H1 (cell line): ENCODE data around the gene MCAT. TPM values are rescaled to one million over a fixed set of nuclear protein-coding genes. Genes with fewer than 3 reads are reported as not detected.

Source experiments
- CTCF ChIA-PET: fragments of 300-600 bp; sonication (Branson Sonifier 250); formaldehyde crosslinking; loops from one replicate; lab custom pipeline; 2021; ENCODE audit not compliant: partially characterized antibody; lab: Charles Lee
- POLR2A ChIA-PET: fragments of 300-600 bp; sonication (Branson Sonifier 250); formaldehyde crosslinking; loops from one replicate; lab custom pipeline; 2021; ENCODE audit warnings: inconsistent platforms; ENCODE audit not compliant: partially characterized antibody; lab: Charles Lee
- DNase-seq, 2 experiments: peaks; one replicate each; pipeline versions ENCODE4 v3.0.0 to v3.0.0-alpha.2; 2010 to 2022; ENCODE audit warnings: low spot score in 2 of 2, low read depth in 1 of 2, mixed read lengths in 1 of 2
- FAIRE-seq: peaks from 2 replicates; lab custom pipeline; 2011; peaks lifted over from hg19 to GRCh38; lab: Jason Lieb, UNC
- H2AFZ ChIP-seq: 2 replicates; pipeline ENCODE4 v1.8.1; 2012; ENCODE audit warnings: low read length, inconsistent platforms
- H2AK5ac ChIP-seq: 2 replicates; pipeline ENCODE4 v1.6.1; 2013; ENCODE audit warnings: low read depth, low read length
- H2BK120ac ChIP-seq: replicated peaks from 2 replicates; pipeline ENCODE3; 2013; ENCODE audit warnings: low read depth, low read length, inconsistent platforms
- H2BK12ac ChIP-seq: 2 replicates; pipeline ENCODE4 v1.6.1; 2013; ENCODE audit warnings: low read depth, low read length
- H2BK15ac ChIP-seq: 2 replicates; pipeline ENCODE4 v1.6.1; 2013; ENCODE audit warnings: low read length
- H2BK20ac ChIP-seq: 2 replicates; pipeline ENCODE4 v1.6.1; 2013; ENCODE audit warnings: low read length
- H2BK5ac ChIP-seq: 2 replicates; pipeline ENCODE4 v1.6.1; 2013; ENCODE audit warnings: low read depth, low read length
- H3K14ac ChIP-seq: 2 replicates; pipeline ENCODE4 v1.6.1; 2013; ENCODE audit warnings: inconsistent platforms; ENCODE audit not compliant: insufficient read length
- H3K18ac ChIP-seq: 2 replicates; pipeline ENCODE4 v1.6.1; 2013; ENCODE audit warnings: low read length; ENCODE audit errors: extremely low read depth
- H3K23ac ChIP-seq: 2 replicates; pipeline ENCODE4 v1.6.1; 2013; ENCODE audit warnings: inconsistent platforms; ENCODE audit not compliant: insufficient read length
- H3K23me2 ChIP-seq: 2 replicates; pipeline ENCODE4 v1.6.1; 2013; ENCODE audit warnings: low read depth, low read length
- H3K27ac ChIP-seq: 2 replicates; pipeline ENCODE4 v1.6.1; 2011; ENCODE audit warnings: low read depth, low read length, inconsistent platforms
- H3K27me3 ChIP-seq, 4 experiments: replicated peaks in 1 of 4; 1 replicate in 1 of 4; 2 replicates in 3 of 4; pipeline versions ENCODE4 v1.6.1 to v1.8.1; 2011 to 2013; ENCODE audit warnings: low read length in 3 of 4, mild to moderate bottlenecking in 3 of 4, inconsistent platforms in 2 of 4, mixed read lengths in 2 of 4, moderate library complexity in 1 of 4; ENCODE audit not compliant: control insufficient read depth in 3 of 4, insufficient read depth in 3 of 4; ENCODE audit errors: extremely low read depth in 1 of 4
- H3K36me3 ChIP-seq, 4 experiments: 2 replicates each; pipeline versions ENCODE4 v1.6.1 to v1.8.1; 2011 to 2013; ENCODE audit warnings: mild to moderate bottlenecking in 4 of 4, low read length in 3 of 4, moderate library complexity in 2 of 4, control low read depth in 1 of 4, inconsistent platforms in 1 of 4; ENCODE audit not compliant: insufficient read depth in 4 of 4, control insufficient read depth in 2 of 4
- H3K4ac ChIP-seq: replicated peaks from 2 replicates; pipeline ENCODE3; 2013; ENCODE audit warnings: low read length, low read depth, mixed read lengths, inconsistent platforms; ENCODE audit not compliant: insufficient read length
- H3K4me1 ChIP-seq, 4 experiments: replicated peaks in 1 of 4; 1 replicate in 1 of 4; 2 replicates in 3 of 4; pipeline versions ENCODE4 v1.6.1 to v1.8.1; 2011 to 2013; ENCODE audit warnings: low read length in 3 of 4, inconsistent platforms in 2 of 4, mixed read lengths in 1 of 4; ENCODE audit not compliant: insufficient read depth in 4 of 4, control insufficient read depth in 3 of 4
- H3K4me2 ChIP-seq, 2 experiments: 2 replicates each; pipeline versions ENCODE4 v1.6.1 to v1.8.1; 2011 to 2013; ENCODE audit warnings: low read depth in 2 of 2, low read length in 2 of 2, control low read depth in 1 of 2, inconsistent platforms in 1 of 2, mild to moderate bottlenecking in 1 of 2; ENCODE audit not compliant: insufficient read depth in 1 of 2
- H3K4me3 ChIP-seq, 4 experiments: fragments of 200-600, 300-600 bp in 1 of 4; sonication (generic), shearing (Covaris generic), sonication (Bioruptor Twin) in 1 of 4; 2 replicates each; pipeline versions ENCODE4 v1.5.1 to v1.8.1; 2011 to 2016; ENCODE audit warnings: low read length in 4 of 4, low read depth in 3 of 4, control low read depth in 2 of 4, inconsistent platforms in 2 of 4, mild to moderate bottlenecking in 2 of 4, mixed read lengths in 1 of 4, moderate library complexity in 1 of 4; ENCODE audit not compliant: insufficient read depth in 2 of 4; ENCODE audit errors: extremely low read depth in 1 of 4
- H3K56ac ChIP-seq: replicated peaks from 2 replicates; pipeline ENCODE3; 2013; ENCODE audit warnings: low read depth, mild to moderate bottlenecking, mixed read lengths, low read length, inconsistent platforms; ENCODE audit not compliant: insufficient read length
- H3K79me1 ChIP-seq: 2 replicates; pipeline ENCODE4 v1.6.1; 2013; ENCODE audit warnings: low read depth, low read length, control low read depth
- H3K79me2 ChIP-seq, 2 experiments: 2 replicates each; pipeline versions ENCODE4 v1.6.1 to v1.8.1; 2012 to 2013; ENCODE audit warnings: low read length in 2 of 2, mild to moderate bottlenecking in 2 of 2, inconsistent platforms in 1 of 2; ENCODE audit not compliant: insufficient read depth in 2 of 2, control insufficient read depth in 1 of 2
- H3K9ac ChIP-seq, 4 experiments: replicated peaks in 1 of 4; 1 replicate in 1 of 4; 2 replicates in 3 of 4; pipeline versions ENCODE4 v1.6.1 to v1.8.1; 2011 to 2013; ENCODE audit warnings: low read depth in 3 of 4, low read length in 3 of 4, control low read depth in 2 of 4, mild to moderate bottlenecking in 2 of 4, moderate library complexity in 2 of 4, inconsistent platforms in 1 of 4; ENCODE audit errors: extremely low read depth in 1 of 4
- H3K9me3 ChIP-seq, 2 experiments: 2 replicates each; pipeline versions ENCODE4 v1.6.1 to v1.8.1; 2012 to 2013; ENCODE audit warnings: mild to moderate bottlenecking in 2 of 2, moderate library complexity in 2 of 2, control low read depth in 1 of 2, inconsistent platforms in 1 of 2, low read depth in 1 of 2, low read length in 1 of 2, mixed read lengths in 1 of 2; ENCODE audit not compliant: insufficient read depth in 2 of 2
- H4K20me1 ChIP-seq, 2 experiments: replicated peaks in 1 of 2; 2 replicates each; pipeline versions ENCODE3 to v1.8.1; 2011 to 2013; ENCODE audit warnings: inconsistent platforms in 2 of 2, low read length in 2 of 2, mild to moderate bottlenecking in 1 of 2; ENCODE audit not compliant: insufficient read depth in 2 of 2, control insufficient read depth in 1 of 2
- H4K5ac ChIP-seq: 2 replicates; pipeline ENCODE4 v1.6.1; 2013; ENCODE audit warnings: low read length, low read depth, mixed read lengths, inconsistent platforms; ENCODE audit not compliant: insufficient read length
- H4K8ac ChIP-seq: 2 replicates; pipeline ENCODE4 v1.8.0; 2013; ENCODE audit warnings: mild to moderate bottlenecking, moderate library complexity, low read length, inconsistent platforms; ENCODE audit not compliant: insufficient read depth; ENCODE audit errors: extremely low read depth
- H4K91ac ChIP-seq: replicated peaks from 2 replicates; pipeline ENCODE3; 2013; ENCODE audit warnings: low read length, mixed read lengths, inconsistent platforms; ENCODE audit not compliant: insufficient read length
- BACH1 ChIP-seq: IDR thresholded peaks from 2 replicates; pipeline ENCODE4 v1.6.1; 2012; ENCODE audit warnings: low read length, improper control_type of control experiment
- CBX5 ChIP-seq: fragments of 300-800, 300-1000 bp; sonication (generic); IDR thresholded peaks from 2 replicates; pipeline ENCODE4 v1.7.1; 2016; ENCODE audit warnings: antibody characterized with exemption, low read length, low read depth
- CEBPB ChIP-seq: IDR thresholded peaks from 2 replicates; pipeline ENCODE4 v1.6.1; 2012; ENCODE audit warnings: low read depth, low read length
- POLR2A ChIP-seq, 2 experiments: IDR thresholded peaks; 1 replicate in 1 of 2; 2 replicates in 1 of 2; pipeline ENCODE4 v1.6.1; 2011; ENCODE audit warnings: low read depth in 2 of 2, low read length in 2 of 2, mild to moderate bottlenecking in 2 of 2; ENCODE audit errors: control extremely low read depth in 1 of 2
- RNF2 ChIP-seq: fragments of 200-900, 300-1000 bp; sonication (generic); IDR thresholded peaks from 2 replicates; pipeline ENCODE4 v1.7.1; 2016; ENCODE audit warnings: borderline replicate concordance, low read depth, mild to moderate bottlenecking, antibody characterized with exemption, low read length; ENCODE audit not compliant: poor library complexity, severe bottlenecking; ENCODE audit errors: missing control alignments
- SRF ChIP-seq: IDR thresholded peaks from 2 replicates; pipeline ENCODE4 v1.6.1; 2011; ENCODE audit warnings: mild to moderate bottlenecking, low read depth, low read length, moderate library complexity
- TAF1 ChIP-seq: IDR thresholded peaks from 2 replicates; pipeline ENCODE4 v1.6.1; 2011; ENCODE audit warnings: mild to moderate bottlenecking, low read depth, low read length
- WGBS, 2 experiments: shearing (Covaris generic) in 1 of 2; methylation state at CpG; one replicate each; pipeline versions ENCODE4 v1.1.6 to v1.1.7; 2013 to 2015; ENCODE audit warnings: low lambda C conversion rate in 2 of 2, mixed read lengths in 2 of 2, inconsistent platforms in 1 of 2, low coverage in 1 of 2, missing lambda C conversion rate in 1 of 2; ENCODE audit not compliant: insufficient replicate concordance in 2 of 2, insufficient coverage in 1 of 2, insufficient read length in 1 of 2; ENCODE audit errors: extremely low coverage in 1 of 2, missing lambda C conversion rate in 1 of 2; 5-methylcytosine and 5-hydroxymethylcytosine counted together
- polyA plus RNA-seq, 7 experiments: library from polyadenylated mRNA; depleted of rRNA in 3 of 7; stranded (reverse) in 5 of 7; unstranded in 2 of 7; fragments of >200 nt in 5 of 7; fragments of 200-250 nt in 2 of 7; gene quantifications; 1 replicate in 5 of 7; 2 replicates in 1 of 7; 4 replicates in 1 of 7; pipeline versions ENCODE4 v1.2.1 to v1.2.3, GENCODE V29; 2011 to 2013; ENCODE audit warnings: missing spikeins in 2 of 7, mixed read lengths in 2 of 7
- total RNA-seq: library from RNA; stranded (reverse); fragmentation: NEBNext Ultra II Directional; extraction: Animal tissue kit (Norgen Biotek cat#: 25700); gene quantifications from 2 replicates; pipeline ENCODE4 v1.2.1, GENCODE V29; 2021

MCAT gene
- total and polyA plus RNA-seq, 2 of the 8 experiments (the other 6 are each of a cell fraction or from before 2014, with no cell fraction given), result 15.8 to 17.4 TPM

DNA sequence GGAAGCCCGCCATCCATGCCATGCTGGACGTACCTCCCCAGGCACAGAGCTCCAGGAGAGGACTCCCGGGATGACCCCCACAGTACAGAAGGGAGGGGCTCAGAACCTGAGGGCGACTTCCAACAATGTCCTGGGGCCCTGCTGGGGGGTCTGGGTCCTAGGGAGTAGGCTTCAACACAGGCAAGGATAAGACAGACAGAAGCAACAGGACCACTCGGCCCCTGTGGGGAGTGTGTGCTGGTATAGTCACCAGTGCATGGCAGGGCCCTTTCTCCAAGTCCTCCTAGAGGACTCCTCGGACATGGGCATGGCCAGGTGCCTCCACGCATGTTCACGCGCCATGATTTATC lies 26.9 kb upstream of the MCAT start:
- Histone ChIP-seq H2BK12ac (no peak overlapping the region), H3K14ac (no peak overlapping the region), H3K36me3 (peaks cover 31 to 60% (median 56%) of the 10 kb centered on the region in 4 experiments), H3K23me2 (no peaks in the 10 kb centered on the region), H2BK20ac (no peak overlapping the region), H3K9ac (no peak overlapping the region), H4K5ac (no peak overlapping the region), H3K4me3 (no peak overlapping the region), H3K27ac (no peak overlapping the region)
- no peak for FAIRE-seq
- TF ChIP-seq CBX5 (no peak), BACH1 (no peak), SRF (no peak), POLR2A (IDR thresholded peaks at IDR 0.05; ENCODE audit: control extremely low read depth in 1 of 2, low read depth in 2 of 2, low read length in 2 of 2) (no peak), CEBPB (no peak), TAF1 (no peak), RNF2 (no peak)
- TF ChIP-seq, all 59 proteins: peak for 0
- Histone ChIP-seq H3K4me2 (no peak overlapping the region), H2BK5ac (no peak overlapping the region), H2BK120ac (no peak overlapping the region), H3K27me3 (no peaks in the 10 kb centered on the region), H4K91ac (no peak overlapping the region), H4K20me1 (peaks cover 7% of the 10 kb centered on the region in 2 experiments), H3K4me1 (no peaks in the 10 kb centered on the region), H4K8ac (no peak overlapping the region), H3K23ac (no peak overlapping the region), H2AK5ac (no peak overlapping the region), H3K18ac (no peak overlapping the region), H3K56ac (no peak overlapping the region), H2AFZ (no peak overlapping the region), H2BK15ac (no peak overlapping the region), H3K4ac (no peak overlapping the region), H3K9me3 (no peaks in the 10 kb centered on the region), H3K79me2 (no peaks in the 10 kb centered on the region), H3K79me1 (no peaks in the 10 kb centered on the region)
- ChIA-PET POLR2A (interaction anchor here (1.5 to 2.6 kb wide), 5 partner anchors 10 to 31 kb away, joined by 3 to 12 read pairs (median 10); no protein-coding TSS in a partner anchor), CTCF (interaction anchor here (0.8 to 1.4 kb wide), 6 partner anchors 10 to 61 kb away, joined by 3 to 7 read pairs (median 3); no protein-coding TSS in a partner anchor)
- DNase-seq, result no peak
- WGBS, 2 experiments, result 100% methylated on average over 6 of the region's 9 CpGs; no CpG with 5 or more reads in 1 of the 2 experiments
